ENCODE data around the gene C11orf52. TPM values are rescaled to one million over a fixed set of nuclear protein-coding genes. Genes with fewer than 3 reads are reported as not detected.
A peak's percentile ranks its signal among the peaks of the same experiment; 100 is the strongest.

The C11orf52 gene
- total and polyA plus RNA-seq, 8 donors, result 3.9 to 43.4 (median 18.7) TPM; not detected in 1

DNA sequence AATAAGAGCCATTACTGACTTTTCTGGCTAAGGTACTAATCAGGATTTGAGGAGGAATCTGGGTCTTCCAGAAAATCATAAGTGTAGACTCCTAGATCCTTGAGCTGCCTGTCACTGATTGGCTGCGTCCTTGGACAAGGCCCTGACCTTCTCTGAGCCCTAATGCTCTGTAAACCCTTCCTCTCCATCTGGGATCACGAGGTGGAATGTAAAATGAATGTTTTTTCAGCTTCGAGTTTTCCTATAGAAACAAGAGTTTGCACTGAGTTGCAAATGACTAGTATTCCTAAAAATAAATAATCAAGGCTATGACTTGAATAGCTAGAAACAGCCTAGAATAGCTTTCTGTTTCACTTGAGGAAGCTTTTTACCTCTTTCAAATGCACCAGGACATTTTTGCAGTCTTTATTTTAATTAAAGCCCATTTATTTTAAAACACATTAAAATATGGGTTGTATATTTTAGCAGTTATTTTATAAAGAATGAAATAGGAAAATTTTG lies 17.4 kb downstream of the C11orf52 start:
- 30 to 42% (median 37%) methylated on average over 3 of the region's 3 CpGs for WGBS, 5 donors
- H3K27me3 ChIP-seq, result no peaks in the 10 kb centered on the region
- H3K4me1 ChIP-seq, result peaks cover 29 to 68% (median 41%) of the 10 kb centered on the region in 4 donors
- no peaks in the 10 kb centered on the region for H3K36me3 ChIP-seq
- H3K9me3 ChIP-seq, result no peaks in the 10 kb centered on the region
- peak overlapping the region; percentile 76 to 90 (median 80) for H3K4me3 ChIP-seq
- H3K27ac ChIP-seq, result peak overlapping the region in 4 of 5 donors; percentile 70 to 87 (median 82)
- no peak for DNase-seq
- TF ChIP-seq POLR2A (IDR thresholded peaks at IDR 0.05) (no peak), EP300 (IDR thresholded peaks at IDR 0.05) (no peak), POLR2AphosphoS5 (IDR thresholded peaks at IDR 0.05) (no peak)
- TF ChIP-seq, protein P1, sequence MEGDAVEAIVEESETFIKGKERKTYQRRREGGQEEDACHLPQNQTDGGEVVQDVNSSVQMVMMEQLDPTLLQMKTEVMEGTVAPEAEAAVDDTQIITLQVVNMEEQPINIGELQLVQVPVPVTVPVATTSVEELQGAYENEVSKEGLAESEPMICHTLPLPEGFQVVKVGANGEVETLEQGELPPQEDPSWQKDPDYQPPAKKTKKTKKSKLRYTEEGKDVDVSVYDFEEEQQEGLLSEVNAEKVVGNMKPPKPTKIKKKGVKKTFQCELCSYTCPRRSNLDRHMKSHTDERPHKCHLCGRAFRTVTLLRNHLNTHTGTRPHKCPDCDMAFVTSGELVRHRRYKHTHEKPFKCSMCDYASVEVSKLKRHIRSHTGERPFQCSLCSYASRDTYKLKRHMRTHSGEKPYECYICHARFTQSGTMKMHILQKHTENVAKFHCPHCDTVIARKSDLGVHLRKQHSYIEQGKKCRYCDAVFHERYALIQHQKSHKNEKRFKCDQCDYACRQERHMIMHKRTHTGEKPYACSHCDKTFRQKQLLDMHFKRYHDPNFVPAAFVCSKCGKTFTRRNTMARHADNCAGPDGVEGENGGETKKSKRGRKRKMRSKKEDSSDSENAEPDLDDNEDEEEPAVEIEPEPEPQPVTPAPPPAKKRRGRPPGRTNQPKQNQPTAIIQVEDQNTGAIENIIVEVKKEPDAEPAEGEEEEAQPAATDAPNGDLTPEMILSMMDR (IDR thresholded peaks at IDR 0.05), result no peak
- intact Hi-C loops (cut with DNase I; ENCODE audit: low total_unique reads), result no loop called here

DNA sequence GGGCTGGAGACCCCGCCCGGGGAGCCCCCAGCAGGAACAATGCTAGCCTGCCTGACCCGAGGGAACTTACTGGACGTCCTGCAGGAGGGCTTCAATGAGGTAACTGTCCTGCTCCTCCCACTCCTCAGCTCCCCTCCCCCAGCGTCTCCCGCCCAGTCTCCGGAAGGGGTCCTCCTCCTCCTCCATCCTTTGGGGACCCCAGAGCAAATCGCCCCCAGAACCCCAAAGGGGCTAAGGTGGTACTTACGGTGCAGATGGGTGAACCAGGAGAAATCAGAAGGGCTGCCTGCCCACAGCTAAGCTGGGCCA lies 18.7 kb downstream of the C11orf52 start:
- Histone ChIP-seq H3K36me3 (no peaks in the 10 kb centered on the region), H3K27ac (peak overlapping the region; percentile 67 to 87 (median 81)), H3K4me1 (peaks cover 29 to 60% (median 41%) of the 10 kb centered on the region in 4 donors), H3K27me3 (no peaks in the 10 kb centered on the region), H3K4me3 (peak overlapping the region; percentile 76 to 90 (median 80)), H3K9me3 (no peaks in the 10 kb centered on the region)
- intact Hi-C loops (cut with DNase I; ENCODE audit: low total_unique reads), result no loop called here
- 4 to 17% (median 7%) methylated on average over 1 to 9 of the region's 9 CpGs for WGBS, 5 donors
- no peak for TF ChIP-seq EP300 (IDR thresholded peaks at IDR 0.05)
- TF ChIP-seq POLR2AphosphoS5 (IDR thresholded peaks at IDR 0.05), result no peak
- no peak for TF ChIP-seq POLR2A (IDR thresholded peaks at IDR 0.05)
- TF ChIP-seq, protein P1 (IDR thresholded peaks at IDR 0.05), result no peak
- DNase-seq, result no peak

DNA sequence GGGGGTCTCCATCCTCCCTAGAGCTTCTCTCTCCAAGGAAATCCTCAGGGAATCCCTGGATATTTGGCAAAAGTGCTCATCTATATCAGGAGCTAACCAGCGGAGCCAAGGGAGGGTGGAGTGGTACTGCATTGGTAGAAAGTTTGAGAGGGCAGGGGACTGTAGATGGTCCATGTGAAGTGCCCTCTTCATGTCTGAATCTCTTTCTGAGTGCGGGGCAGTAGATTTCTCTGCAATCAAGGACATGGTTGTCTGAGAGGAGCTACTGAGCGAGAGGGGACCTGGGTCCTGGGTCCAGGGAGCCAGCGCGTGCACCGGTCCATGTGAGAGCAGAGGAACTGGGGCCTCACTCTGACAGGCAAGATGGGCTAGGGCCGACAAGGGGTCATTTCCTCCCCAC lies 19.1 kb downstream of the C11orf52 start:
- 56 to 73% (median 67%) methylated on average over 7 of the region's 7 CpGs for WGBS, 5 donors
- Histone ChIP-seq H3K4me3 (peak overlapping the region; percentile 76 to 90 (median 80)), H3K27ac (peak overlapping the region; percentile 67 to 87 (median 81))

DNA sequence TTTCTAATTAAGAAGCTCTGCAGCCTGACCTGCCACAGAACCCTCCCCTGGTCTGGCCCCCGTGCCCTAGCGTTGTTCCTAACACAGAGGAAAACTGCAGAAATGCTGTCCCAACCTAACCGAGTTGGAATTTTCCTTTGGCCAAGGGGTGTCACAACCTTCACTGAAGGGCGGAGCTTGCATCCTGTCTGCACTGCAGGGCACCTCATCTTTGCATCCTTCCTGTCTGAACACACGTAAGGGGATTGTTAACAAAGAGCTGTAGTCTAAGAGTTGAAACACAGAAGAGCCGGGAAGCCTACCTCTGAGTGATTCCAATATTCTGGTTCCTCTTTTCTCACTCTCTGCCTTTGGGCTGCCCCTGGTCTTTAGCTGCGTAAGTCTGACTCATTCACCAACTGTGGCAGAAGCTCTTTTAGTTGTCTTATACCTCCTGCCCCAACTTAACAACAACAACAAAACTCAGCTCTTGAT lies 20.0 kb downstream of the C11orf52 start:
- H3K9me3 ChIP-seq, result no peaks in the 10 kb centered on the region
- DNase-seq, result no peak
- 26 to 37% (median 28%) methylated on average over 7 of the region's 7 CpGs for WGBS, 5 donors
- intact Hi-C loops (cut with DNase I; ENCODE audit: low total_unique reads), result no loop called here
- peak overlapping the region in 1 of 4 donors; percentile 7 for H3K4me3 ChIP-seq
- H3K27me3 ChIP-seq, result no peaks in the 10 kb centered on the region
- H3K27ac ChIP-seq, result peak overlapping the region; percentile 8 to 87 (median 81)
- no peaks in the 10 kb centered on the region for H3K36me3 ChIP-seq
- H3K4me1 ChIP-seq, result peaks cover 29 to 63% (median 43%) of the 10 kb centered on the region in 4 donors
- TF ChIP-seq POLR2AphosphoS5 (IDR thresholded peaks at IDR 0.05), result peak in 1 of 3 donors; percentile 22
- TF ChIP-seq POLR2A (IDR thresholded peaks at IDR 0.05), result no peak
- TF ChIP-seq, protein P1 (IDR thresholded peaks at IDR 0.05), result no peak

More for the DNA sequence above, 19.1 kb downstream of the C11orf52 start:
- Histone ChIP-seq H3K27me3 (no peaks in the 10 kb centered on the region), H3K36me3 (no peaks in the 10 kb centered on the region), H3K9me3 (no peaks in the 10 kb centered on the region), H3K4me1 (peaks cover 29 to 60% (median 41%) of the 10 kb centered on the region in 4 donors)
- TF ChIP-seq EP300 (IDR thresholded peaks at IDR 0.05), result no peak
- no peak for TF ChIP-seq POLR2AphosphoS5 (IDR thresholded peaks at IDR 0.05)
- TF ChIP-seq POLR2A (IDR thresholded peaks at IDR 0.05), result no peak
- TF ChIP-seq, protein P1 (IDR thresholded peaks at IDR 0.05), result no peak
- intact Hi-C loops (cut with DNase I; ENCODE audit: low total_unique reads), result no loop called here
- DNase-seq, result no peak

Measured in stomach (tissue), 9 donors.